HG03135 (cell line): ENCODE results near the gene BIN1.

Experiments used
- ATAC-seq: cut with Tn5 transposase; IDR thresholded peaks from one replicate; pipeline ENCODE4 v1.9.1; 2021; ENCODE audit warnings: mild to moderate bottlenecking, moderate library complexity; ENCODE audit not compliant: unreplicated experiment

BIN1 gene

GRCh38 chr2:127063701-127064590, 43.0 kb downstream of the BIN1 start:
- ATAC-seq: no peak

- ATAC-seq: no peak
These were observed 45.3 kb downstream of the BIN1 start for GRCh38 chr2:127061375-127062273.

- no peak for ATAC-seq
These were observed 46.5 kb downstream of the BIN1 start for GRCh38 chr2:127060264-127060945.

- no peak for ATAC-seq
These were observed 47.4 kb downstream of the BIN1 start for GRCh38 chr2:127059559-127059958.

- ATAC-seq: no peak
These were observed 48.1 kb downstream of the BIN1 start for GRCh38 chr2:127058954-127059252.

GRCh38 chr2:127058246-127058953, 48.6 kb downstream of the BIN1 start:
- no peak for ATAC-seq

GRCh38 chr2:127057371-127058245, 49.3 kb downstream of the BIN1 start:
- no peak for ATAC-seq

- ATAC-seq: no peak
These were observed 50.2 kb downstream of the BIN1 start for GRCh38 chr2:127056631-127057370.

GRCh38 chr2:127056086-127056485, 50.9 kb downstream of the BIN1 start:
- no peak for ATAC-seq

- ATAC-seq: no peak
These were observed 51.2 kb downstream of the BIN1 start for GRCh38 chr2:127055786-127056076.

GRCh38 chr2:127054996-127055785, 51.8 kb downstream of the BIN1 start:
- no peak for ATAC-seq

GRCh38 chr2:127054604-127054930, 52.4 kb downstream of the BIN1 start:
- ATAC-seq: no peak

- no peak for ATAC-seq
These were observed 53.0 kb downstream of the BIN1 start for GRCh38 chr2:127053731-127054603.

- ATAC-seq: no peak
These were observed 53.9 kb downstream of the BIN1 start for GRCh38 chr2:127052771-127053691.

GRCh38 chr2:127052057-127052770, 54.7 kb downstream of the BIN1 start:
- no peak for ATAC-seq
